ENCODE data around the gene HSD17B12.

Gene HSD17B12

GRCh38 chr11:43904742-43905535, 224.4 kb downstream of the HSD17B12 start:
- Histone ChIP-seq H3K27me3 (ENCODE audit: control insufficient read depth, insufficient read depth, low read length) (no peaks in the 10 kb centered on the region), H3K4me3 (ENCODE audit: low read length) (no peak overlapping the region), H3K36me3 (ENCODE audit: control insufficient read depth, low read depth, low read length) (peaks cover 6% of the 10 kb centered on the region), H3K27ac (ENCODE audit: low read length) (no peak overlapping the region), H3K9ac (ENCODE audit: low read length) (no peak overlapping the region), H3K9me3 (ENCODE audit: control insufficient read depth, low read depth, low read length) (no peaks in the 10 kb centered on the region), H3K4me1 (ENCODE audit: control insufficient read depth, low read depth, low read length) (no peaks in the 10 kb centered on the region)

GRCh38 chr11:43905813-43906241, 225.3 kb downstream of the HSD17B12 start:
- no peak overlapping the region for H3K4me3 ChIP-seq (ENCODE audit: low read length)
- H3K9ac ChIP-seq (ENCODE audit: low read length), result no peak overlapping the region
- H3K27ac ChIP-seq (ENCODE audit: low read length), result no peak overlapping the region
- peaks cover 6% of the 10 kb centered on the region for H3K36me3 ChIP-seq (ENCODE audit: control insufficient read depth, low read depth, low read length)
- H3K4me1 ChIP-seq (ENCODE audit: control insufficient read depth, low read depth, low read length), result no peaks in the 10 kb centered on the region
- no peaks in the 10 kb centered on the region for H3K9me3 ChIP-seq (ENCODE audit: control insufficient read depth, low read depth, low read length)
- no peaks in the 10 kb centered on the region for H3K27me3 ChIP-seq (ENCODE audit: control insufficient read depth, insufficient read depth, low read length)
